HG02973 (cell line): ENCODE results near the gene HK1.
"Not testable (repeated sequence)": the region's sequence is repeated elsewhere in the genome, so short reads cannot be mapped to it uniquely, and the experiment has no call there.

Source experiments
- ATAC-seq: cut with Tn5 transposase; IDR thresholded peaks from one replicate; pipeline ENCODE4 v1.9.1; 2021; ENCODE audit warnings: moderate library complexity; ENCODE audit not compliant: unreplicated experiment

HK1 gene

GRCh38 chr10:69278446-69278963 is at the start of gene HK1:
TSS of gene HK1 (plus strand) at chr10:69278496.
- no peak for ATAC-seq

- ATAC-seq, result no peak
These were observed 48.7 kb upstream of the HK1 start for GRCh38 chr10:69229616-69229916.

- ATAC-seq, result no peak
These were observed 48.2 kb upstream of the HK1 start for GRCh38 chr10:69230128-69230527.

- ATAC-seq, result no peak
These were observed 46.0 kb upstream of the HK1 start for GRCh38 chr10:69232252-69232651.

- no peak for ATAC-seq
These were observed 45.4 kb upstream of the HK1 start for GRCh38 chr10:69232736-69233480.

- ATAC-seq, result no peak
These were observed 43.8 kb upstream of the HK1 start for GRCh38 chr10:69234447-69234846.

- ATAC-seq, result peak; percentile 89
These were observed 40.7 kb upstream of the HK1 start for GRCh38 chr10:69237528-69238159.

GRCh38 chr10:69239136-69239535 is 39.2 kb upstream of the HK1 start:
- ATAC-seq, result no peak

- ATAC-seq, result no peak
These were observed 38.4 kb upstream of the HK1 start for GRCh38 chr10:69239816-69240434.

- no peak for ATAC-seq
These were observed 37.8 kb upstream of the HK1 start for GRCh38 chr10:69240455-69240854.

- no peak for ATAC-seq
These were observed 36.7 kb upstream of the HK1 start for GRCh38 chr10:69241575-69241974.

GRCh38 chr10:69242040-69242851 is 36.0 kb upstream of the HK1 start:
- ATAC-seq, result no peak

GRCh38 chr10:69242852-69243212 is 35.5 kb upstream of the HK1 start:
- no peak for ATAC-seq

- no peak for ATAC-seq
These were observed 34.5 kb upstream of the HK1 start for GRCh38 chr10:69243817-69244216.

- no peak for ATAC-seq
These were observed 32.3 kb upstream of the HK1 start for GRCh38 chr10:69246036-69246435.

- no peak for ATAC-seq
These were observed 31.5 kb upstream of the HK1 start for GRCh38 chr10:69246581-69247312.

GRCh38 chr10:69247313-69247710 is 31.0 kb upstream of the HK1 start:
- no peak for ATAC-seq

GRCh38 chr10:69248117-69248730 is 30.1 kb upstream of the HK1 start:
- ATAC-seq, result no peak

- no peak for ATAC-seq
These were observed 28.3 kb upstream of the HK1 start for GRCh38 chr10:69250041-69250440.

- not testable (repeated sequence) for ATAC-seq
These were observed 26.9 kb upstream of the HK1 start for GRCh38 chr10:69251417-69251816.
